Ammon's horn (tissue), 1 donor: ENCODE data around the gene LRRC41.
"Not testable (repeated sequence)": the region's sequence is repeated elsewhere in the genome, so short reads cannot be mapped to it uniquely, and the experiment has no call there.

ENCODE experiments used
- DNase-seq: peaks from one replicate; pipeline ENCODE4 v3.0.0-alpha.2; 2016; ENCODE audit warnings: low spot score

LRRC41 gene

DNA sequence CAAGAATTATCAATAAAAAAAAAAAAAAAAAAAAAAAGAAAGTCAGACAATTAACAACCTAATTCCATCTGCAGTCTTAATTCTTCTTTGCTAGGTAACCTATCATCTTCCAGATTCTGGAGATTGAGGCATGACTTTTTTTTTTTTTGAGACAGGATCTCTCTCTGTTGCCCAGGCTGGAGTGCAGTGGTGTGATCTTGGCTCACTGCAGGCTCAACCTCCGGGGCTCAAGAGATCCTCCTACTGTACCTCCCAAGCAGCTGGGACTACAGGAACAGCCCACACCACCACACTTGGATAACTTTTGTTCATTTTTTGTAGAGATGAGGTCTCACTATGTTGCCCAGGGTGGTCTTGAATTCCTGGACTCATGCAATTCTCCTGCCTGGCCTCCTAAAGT lies 60.5 kb downstream of the LRRC41 start:
- no peak for DNase-seq

DNA sequence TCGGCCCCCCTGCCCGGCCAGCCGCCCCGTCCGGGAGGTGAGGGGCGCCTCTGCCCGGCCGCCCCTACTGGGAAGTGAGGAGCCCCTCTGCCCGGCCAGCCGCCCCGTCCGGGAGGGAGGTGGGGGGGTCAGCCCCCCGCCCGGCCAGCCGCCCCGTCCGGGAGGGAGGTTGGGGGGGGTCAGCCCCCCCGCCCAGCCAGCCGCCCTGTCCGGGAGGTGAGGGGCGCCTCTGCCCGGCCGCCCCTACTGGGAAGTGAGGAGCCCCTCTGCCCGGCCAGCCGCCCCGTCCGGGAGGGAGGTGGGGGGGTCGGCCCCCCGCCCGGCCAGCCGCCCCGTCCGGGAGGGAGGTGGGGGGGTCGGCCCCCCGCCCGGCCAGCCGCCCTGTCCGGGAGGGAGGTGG lies 61.7 kb downstream of the LRRC41 start:
- DNase-seq, result not testable (repeated sequence)

GRCh38 chr1:46238865-46239264 lies 64.6 kb downstream of the LRRC41 start:
- DNase-seq, result not testable (repeated sequence)

- no peak for DNase-seq
Measured at GRCh38 chr1:46236882-46237281, 66.5 kb downstream of the LRRC41 start.

- DNase-seq, result not testable (repeated sequence)
Measured at GRCh38 chr1:46231231-46231630, 72.2 kb downstream of the LRRC41 start.
